Measurements from ENCODE around the gene TCP11L2. TPM values are rescaled to one million over a fixed set of nuclear protein-coding genes. Genes with fewer than 3 reads are reported as not detected.
A peak's percentile ranks its signal among the peaks of the same experiment; 100 is the strongest.

The TCP11L2 gene
- total and polyA plus RNA-seq, 2 of the 4 experiments (the other 2 are of a cell fraction) = 7.3 to 32.8 TPM

DNA sequence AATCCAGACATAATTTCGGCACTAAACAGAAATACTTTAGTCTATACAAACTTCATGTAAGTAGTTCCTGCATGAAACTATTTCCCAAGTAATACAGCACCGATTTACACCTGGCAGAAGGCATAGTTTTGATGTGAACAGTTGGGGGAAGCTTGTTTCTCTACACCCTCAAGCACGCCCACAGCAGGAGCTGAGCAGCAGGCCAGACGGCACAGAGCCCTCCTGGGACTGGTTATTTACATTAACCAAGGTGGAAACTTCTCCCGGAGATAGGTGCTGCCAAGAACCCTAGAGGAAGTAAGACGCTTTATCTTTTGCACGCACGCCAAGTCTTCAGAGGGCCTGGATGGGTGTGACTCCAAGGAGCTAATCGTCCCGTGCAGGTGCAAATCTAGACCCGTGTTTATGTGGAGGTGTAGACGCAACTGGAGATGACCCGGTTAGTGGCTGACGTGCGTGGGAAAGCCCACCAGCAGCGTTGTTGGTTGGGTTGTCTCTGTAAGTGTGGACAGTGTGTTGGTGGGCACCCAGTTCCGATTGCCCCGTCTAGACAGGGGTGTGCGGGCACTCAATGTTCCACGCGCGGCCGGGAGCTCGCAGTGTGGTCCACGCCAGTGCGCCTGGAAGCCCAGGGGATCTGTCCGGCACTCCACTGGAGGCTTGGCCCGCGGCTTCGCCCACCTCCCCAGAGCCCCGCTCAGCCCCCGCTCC lies 767 bp upstream of the TCP11L2 start:
- DNase-seq (peak; percentile 64), ATAC-seq (ENCODE audit: low read depth) (peak; percentile 27)
- 3% methylated on average over 6 of the region's 32 CpGs; no CpG with 5 or more reads in 1 of the 2 experiments for WGBS, 2 experiments (ENCODE audit: extremely low coverage in 2 of 2, insufficient read length in 1 of 2)
- H4K20me1 ChIP-seq (ENCODE audit: insufficient read depth, low read length) = no peaks in the 10 kb centered on the region
- peak overlapping the region; percentile 82 for H3K14ac ChIP-seq (replicated peaks; ENCODE audit: low read depth, low read length)
- peak overlapping the region; percentile 90 for H4K91ac ChIP-seq (ENCODE audit: insufficient read depth, low read depth, low read length)
- H2BK5ac ChIP-seq (ENCODE audit: low read depth, low read length, poor library complexity, severe bottlenecking) = peak overlapping the region; percentile 47
- peaks cover 4 to 26% of the 10 kb centered on the region in 2 experiments; a peak in 3 of 4 replicates for H3K79me1 ChIP-seq (ENCODE audit: low read depth in 1 of 2, low read length in 2 of 2)
- peak overlapping the region; percentile 96 for H2AK9ac ChIP-seq (replicated peaks; ENCODE audit: low read depth, low read length, poor library complexity)
- dilution Hi-C loops (cut with HindIII; ENCODE audit: low sequenced_read_pairs, unreplicated experiment) = no loop called here
- peak overlapping the region; percentile 90 for H3K4ac ChIP-seq (ENCODE audit: low read depth, low read length)
- no TSS peak for BruUV-seq (replicated peaks)
- H2BK15ac ChIP-seq (ENCODE audit: low read depth, low read length) = no peak overlapping the region
- H3K9ac ChIP-seq (ENCODE audit: low read depth, low read length) = peak overlapping the region; percentile 61
- H4K5ac ChIP-seq (ENCODE audit: low read depth, low read length) = peak overlapping the region; percentile 81
- peak overlapping the region; percentile 70 for H3K4me3 ChIP-seq (ENCODE audit: insufficient read depth, low read depth, low read length)
- peak overlapping the region; percentile 99 for H3K4me2 ChIP-seq (ENCODE audit: low read depth, low read length)
- CTCF ChIA-PET = interaction anchor here (0.6 kb wide), 1 partner anchor 85 kb away, joined by 3 read pairs; no protein-coding TSS in a partner anchor
- H4K8ac ChIP-seq (ENCODE audit: low read depth in 2 of 2, low read length in 2 of 2) = peak overlapping the region; percentile 46 to 83; a peak in 3 of 4 replicates
- H3K9me1 ChIP-seq (ENCODE audit: insufficient read depth, low read length) = peaks cover 3% of the 10 kb centered on the region; the same call in 1 of the 2 replicates
- H2BK20ac ChIP-seq (ENCODE audit: low read depth, low read length) = peak overlapping the region; percentile 55; the same call in 1 of the 2 replicates
- H3K27ac ChIP-seq (ENCODE audit: insufficient read depth, low read length) = peak overlapping the region; percentile 46
- no peaks in the 10 kb centered on the region for H3K27me3 ChIP-seq (ENCODE audit: control insufficient read depth, insufficient read depth, low read length)
- no peaks in the 10 kb centered on the region for H3K9me3 ChIP-seq (ENCODE audit: control insufficient read depth, insufficient read depth, low read length)
- peaks cover 9% of the 10 kb centered on the region for H3K4me1 ChIP-seq (ENCODE audit: control insufficient read depth, insufficient read depth, low read length)
- POLR2A ChIA-PET (ENCODE audit: unreplicated experiment) = no interaction called here
- intact Hi-C loops (cut with micrococcal nuclease) = loop anchor here (2.0 kb wide), 1 partner anchor 55 kb away; no protein-coding TSS in a partner anchor
- no peaks in the 10 kb centered on the region for H3K36me3 ChIP-seq (ENCODE audit: control insufficient read depth, insufficient read depth, low read length)
- peak overlapping the region; percentile 54; the same call in 1 of the 2 replicates for H2AK5ac ChIP-seq (ENCODE audit: low read depth, low read length)
- H2BK120ac ChIP-seq (ENCODE audit: low read depth, low read length) = peak overlapping the region; percentile 76
- 0 out of 2 replicates have a peak overlapping the region, but pooled peaks have one; percentile 34 for H3K56ac ChIP-seq (ENCODE audit: extremely low read depth, insufficient read depth, low read length)
- peak overlapping the region; percentile 80 for H3K23ac ChIP-seq (ENCODE audit: low read depth, low read length)
- peak overlapping the region; percentile 67 for H3K18ac ChIP-seq (ENCODE audit: low read depth, low read length)
- in situ Hi-C loops (cut with MboI; ENCODE audit: low sequenced_read_pairs) = no loop called here
- peak overlapping the region; percentile 99 for H2AFZ ChIP-seq (replicated peaks; ENCODE audit: low read length, poor library complexity)
- TF ChIP-seq CHD1 (IDR thresholded peaks at IDR 0.05; ENCODE audit: low read depth, low read length) (0 out of 2 replicates have a peak, but pooled peaks have one; percentile 39), RAD21 (IDR thresholded peaks at IDR 0.05; ENCODE audit: low read length) (no peak), RFX5 (IDR thresholded peaks at IDR 0.05; ENCODE audit: low read depth, low read length) (no peak), POLR2A (IDR thresholded peaks at IDR 0.05; ENCODE audit: low read depth, low read length) (peak; percentile 25; the same call in 1 of the 2 replicates), MAZ (IDR thresholded peaks at IDR 0.05; ENCODE audit: borderline replicate concordance, low read depth, low read length) (no peak), FOS (IDR thresholded peaks at IDR 0.05; ENCODE audit: low read depth, low read length) (0 out of 2 replicates have a peak, but pooled peaks have one; percentile 2), BHLHE40 (IDR thresholded peaks at IDR 0.05; ENCODE audit: low read depth, low read length) (no peak), CEBPB (IDR thresholded peaks at IDR 0.05; ENCODE audit: low read depth, low read length) (no peak), NFE2L2 (IDR thresholded peaks at IDR 0.05; ENCODE audit: low read depth, low read length) (no peak), RCOR1 (IDR thresholded peaks at IDR 0.05; ENCODE audit: insufficient replicate concordance, low read length) (peak; percentile 50), SMC3 (IDR thresholded peaks at IDR 0.05; ENCODE audit: low read depth, low read length) (no peak), MXI1 (IDR thresholded peaks at IDR 0.05; ENCODE audit: borderline replicate concordance, low read depth, low read length) (no peak)
- TF ChIP-seq, protein P1, sequence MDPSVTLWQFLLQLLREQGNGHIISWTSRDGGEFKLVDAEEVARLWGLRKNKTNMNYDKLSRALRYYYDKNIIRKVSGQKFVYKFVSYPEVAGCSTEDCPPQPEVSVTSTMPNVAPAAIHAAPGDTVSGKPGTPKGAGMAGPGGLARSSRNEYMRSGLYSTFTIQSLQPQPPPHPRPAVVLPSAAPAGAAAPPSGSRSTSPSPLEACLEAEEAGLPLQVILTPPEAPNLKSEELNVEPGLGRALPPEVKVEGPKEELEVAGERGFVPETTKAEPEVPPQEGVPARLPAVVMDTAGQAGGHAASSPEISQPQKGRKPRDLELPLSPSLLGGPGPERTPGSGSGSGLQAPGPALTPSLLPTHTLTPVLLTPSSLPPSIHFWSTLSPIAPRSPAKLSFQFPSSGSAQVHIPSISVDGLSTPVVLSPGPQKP (IDR thresholded peaks at IDR 0.05; ENCODE audit: borderline replicate concordance, low read depth, low read length) = no peak
- TF ChIP-seq, protein P2, sequence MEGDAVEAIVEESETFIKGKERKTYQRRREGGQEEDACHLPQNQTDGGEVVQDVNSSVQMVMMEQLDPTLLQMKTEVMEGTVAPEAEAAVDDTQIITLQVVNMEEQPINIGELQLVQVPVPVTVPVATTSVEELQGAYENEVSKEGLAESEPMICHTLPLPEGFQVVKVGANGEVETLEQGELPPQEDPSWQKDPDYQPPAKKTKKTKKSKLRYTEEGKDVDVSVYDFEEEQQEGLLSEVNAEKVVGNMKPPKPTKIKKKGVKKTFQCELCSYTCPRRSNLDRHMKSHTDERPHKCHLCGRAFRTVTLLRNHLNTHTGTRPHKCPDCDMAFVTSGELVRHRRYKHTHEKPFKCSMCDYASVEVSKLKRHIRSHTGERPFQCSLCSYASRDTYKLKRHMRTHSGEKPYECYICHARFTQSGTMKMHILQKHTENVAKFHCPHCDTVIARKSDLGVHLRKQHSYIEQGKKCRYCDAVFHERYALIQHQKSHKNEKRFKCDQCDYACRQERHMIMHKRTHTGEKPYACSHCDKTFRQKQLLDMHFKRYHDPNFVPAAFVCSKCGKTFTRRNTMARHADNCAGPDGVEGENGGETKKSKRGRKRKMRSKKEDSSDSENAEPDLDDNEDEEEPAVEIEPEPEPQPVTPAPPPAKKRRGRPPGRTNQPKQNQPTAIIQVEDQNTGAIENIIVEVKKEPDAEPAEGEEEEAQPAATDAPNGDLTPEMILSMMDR (conservative IDR thresholded peaks at IDR 0.05; ENCODE audit: low read depth, low read length) = no peak

All from IMR-90 (cell line).